HepG2 (cell line): ENCODE results near the gene CAMK2A. TPM values are rescaled to one million over a fixed set of nuclear protein-coding genes. Genes with fewer than 3 reads are reported as not detected.

Experiments used
- ATAC-seq: fragments of 200-7000 bp; cut with Tn5 transposase; 3 replicates; pipeline ENCODE4 v1.9.1; 2020; ENCODE audit warnings: mild to moderate bottlenecking, moderate library complexity
- BruUV-seq: library from RNA; stranded (reverse); fragments of 400-500 nt; replicated peaks from 2 replicates; lab custom pipeline; 2021; lab: Mats Ljungman, UMichigan
- CTCF ChIA-PET: fragments of 300-600 bp; formaldehyde crosslinking; extraction: SDS; loops from one replicate; lab custom pipeline; 2021; ENCODE audit warnings: low total read pairs, inconsistent platforms, low intra/inter-chr PET ratio; lab: Yijun Ruan, JAX
- POLR2A ChIA-PET: fragments of 350-600 bp; sonication (Branson Sonifier 250); formaldehyde crosslinking; loops from one replicate; lab custom pipeline; 2020; ENCODE audit warnings: antibody characterized with exemption, inconsistent platforms; lab: Yijun Ruan, JAX
- DNase-seq: peaks from one replicate; pipeline ENCODE4 v3.0.0-alpha.2; 2015; ENCODE audit warnings: low spot score
- FAIRE-seq: peaks from 3 replicates; lab custom pipeline; 2011; peaks lifted over from hg19 to GRCh38; lab: Jason Lieb, UNC
- H2AFZ ChIP-seq: one replicate; pipeline ENCODE4 v1.6.1; 2011; ENCODE audit warnings: low read length, inconsistent platforms
- H3K27ac ChIP-seq: fragments of 300-600 bp; 3 replicates; pipeline ENCODE4 v1.8.0; 2011; ENCODE audit warnings: mixed run types, mild to moderate bottlenecking, mixed read lengths, low read length, inconsistent platforms; ENCODE audit not compliant: insufficient read depth; ENCODE audit errors: extremely low read length
- H3K27me3 ChIP-seq, 2 experiments: fragments of 200-600 bp in 1 of 2; 2 replicates in 1 of 2; 3 replicates in 1 of 2; pipeline versions ENCODE4 v1.6.0 to v1.8.0; 2011; ENCODE audit warnings: low read length in 2 of 2, mild to moderate bottlenecking in 2 of 2, moderate library complexity in 2 of 2, inconsistent platforms in 1 of 2; ENCODE audit not compliant: insufficient read depth in 2 of 2, control insufficient read depth in 1 of 2
- H3K36me3 ChIP-seq, 2 experiments: fragments of 200-600 bp in 1 of 2; replicated peaks in 1 of 2; 2 replicates in 1 of 2; 3 replicates in 1 of 2; pipeline versions ENCODE4 v1.5.1 to v1.8.0; 2011; ENCODE audit warnings: low read length in 2 of 2, inconsistent platforms in 1 of 2; ENCODE audit not compliant: insufficient read depth in 2 of 2, control insufficient read depth in 1 of 2
- H3K4me1 ChIP-seq: 2 replicates; pipeline ENCODE4 v1.5.1; 2012; ENCODE audit warnings: low read length, inconsistent platforms; ENCODE audit not compliant: insufficient read depth
- H3K4me2 ChIP-seq: 2 replicates; pipeline ENCODE4 v1.6.0; 2011; ENCODE audit warnings: low read depth, low read length, inconsistent platforms
- H3K4me3 ChIP-seq, 3 experiments: fragments of 200-600 bp in 1 of 3; sonication (generic), shearing (Covaris generic) in 1 of 3; replicated peaks in 1 of 3; 2 replicates each; pipeline ENCODE4 v1.5.1; 2011 to 2016; ENCODE audit warnings: low read length in 3 of 3, inconsistent platforms in 2 of 3, low read depth in 2 of 3, mild to moderate bottlenecking in 2 of 3, control low read depth in 1 of 3, mixed read lengths in 1 of 3; ENCODE audit not compliant: insufficient read depth in 1 of 3
- H3K79me2 ChIP-seq: one replicate; pipeline ENCODE4 v1.6.1; 2011; ENCODE audit warnings: low read length, inconsistent platforms; ENCODE audit not compliant: insufficient read depth
- H3K9ac ChIP-seq: 2 replicates; pipeline ENCODE4 v1.6.0; 2011; ENCODE audit warnings: mild to moderate bottlenecking, low read depth, low read length, inconsistent platforms; ENCODE audit not compliant: insufficient read depth
- H3K9me3 ChIP-seq: 2 replicates; pipeline ENCODE4 v1.5.1; 2012; ENCODE audit warnings: mild to moderate bottlenecking, low read length
- H4K20me1 ChIP-seq: 2 replicates; pipeline ENCODE4 v1.6.0; 2011; ENCODE audit warnings: inconsistent platforms, mild to moderate bottlenecking, low read length, moderate library complexity; ENCODE audit not compliant: insufficient read depth
- MIXL1 ChIP-seq: IDR thresholded peaks from 2 replicates; pipeline ENCODE4 v1.6.1; 2016
- NFRKB ChIP-seq: fragments of 450-650 bp; IDR thresholded peaks from 2 replicates; pipeline ENCODE4 v1.6.1; 2017
- RAD51 ChIP-seq: fragments of 450-650 bp; IDR thresholded peaks from 2 replicates; pipeline ENCODE4 v1.6.1; 2016; ENCODE audit warnings: borderline replicate concordance
- SALL1 ChIP-seq: sonication (generic); formaldehyde crosslinking; IDR thresholded peaks from 2 replicates; pipeline ENCODE4 v1.8.0; 2022; ENCODE audit warnings: mild to moderate bottlenecking, missing genetic modification reagents
- SP4 ChIP-seq: sonication (generic); formaldehyde crosslinking; IDR thresholded peaks from 2 replicates; pipeline ENCODE4 v1.8.1; 2023; ENCODE audit warnings: mild to moderate bottlenecking, missing genetic modification reagents
- SRF ChIP-seq: IDR thresholded peaks from 2 replicates; pipeline ENCODE4 v1.6.1; 2011; ENCODE audit warnings: mild to moderate bottlenecking, low read depth, low read length, moderate library complexity
- ZNF230 ChIP-seq: sonication (generic); formaldehyde crosslinking; IDR thresholded peaks from 2 replicates; pipeline ENCODE4 v1.4.0; 2020; ENCODE audit warnings: mild to moderate bottlenecking, missing genetic modification reagents
- WGBS: methylation state at CpG from one replicate; pipeline ENCODE4 v1.1.6; 2017; ENCODE audit warnings: low lambda C conversion rate; 5-methylcytosine and 5-hydroxymethylcytosine counted together
- in situ Hi-C: cut with HindIII; loops from 2 replicates; pipeline ENCODE4 v1.10.0; 2017; ENCODE audit warnings: low pct_unique_long_range_greater_than_20kb; ENCODE audit not compliant: extremely low pct_ligation_motif_present
- intact Hi-C: fragments of 100-400 bp; cut with micrococcal nuclease; formaldehyde crosslinking; loops from one replicate; pipeline ENCODE4 v1.10.0; 2022; ENCODE audit not compliant: unreplicated experiment
- polyA plus RNA-seq, 8 experiments: library from polyadenylated mRNA; depleted of rRNA in 3 of 8; stranded (reverse) in 7 of 8; unstranded in 1 of 8; fragments of >200 nt; fragmentation: Illumina TruSeq in 4 of 8; extraction: Trizol in 4 of 8; gene quantifications; 2 replicates each; pipeline versions ENCODE4 v1.2.1 to v1.2.3, GENCODE V29; 2011 to 2016; ENCODE audit warnings: low read depth in 4 of 8, missing spikeins in 1 of 8, mixed read lengths in 1 of 8; ENCODE audit not compliant: insufficient read depth in 1 of 8
- total RNA-seq, 5 experiments: library from RNA; depleted of rRNA; stranded (reverse); fragments of >200 nt; fragmentation: Illumina TruSeq; extraction: Trizol; gene quantifications; 2 replicates each; pipeline ENCODE4 v1.2.3, GENCODE V29; 2016; ENCODE audit warnings: low read depth in 1 of 5
- TF ChIP-seq, protein P1 (sequence below): sonication (generic); formaldehyde crosslinking; IDR thresholded peaks from 2 replicates; pipeline ENCODE4 v1.4.0; 2020; ENCODE audit warnings: mild to moderate bottlenecking, missing genetic modification reagents
- TF ChIP-seq, protein P2 (sequence below): sonication (generic); formaldehyde crosslinking; IDR thresholded peaks from 2 replicates; pipeline ENCODE4 v1.4.0; 2020; ENCODE audit warnings: missing genetic modification reagents, borderline replicate concordance
- TF ChIP-seq, protein P3 (sequence below), 2 experiments: sonication (generic) in 1 of 2; formaldehyde crosslinking in 1 of 2; IDR thresholded peaks; 2 replicates each; pipeline versions ENCODE4 v1.5.1 to v1.6.1; 2011 to 2020; ENCODE audit warnings: borderline replicate concordance in 1 of 2, low read depth in 1 of 2, low read length in 1 of 2, mild to moderate bottlenecking in 1 of 2, missing genetic modification reagents in 1 of 2, moderate library complexity in 1 of 2
- TF ChIP-seq, protein P4 (sequence below): sonication (generic); IDR thresholded peaks from 2 replicates; pipeline ENCODE4 v1.6.1; 2016; ENCODE audit warnings: low read depth, borderline replicate concordance
- TF ChIP-seq, protein P5 (sequence below): sonication (generic); formaldehyde crosslinking; IDR thresholded peaks from 2 replicates; pipeline ENCODE4 v1.5.0; 2020; ENCODE audit warnings: mild to moderate bottlenecking, missing genetic modification reagents, moderate library complexity

CAMK2A gene
- total and polyA plus RNA-seq, 2 of the 13 experiments (the other 11 are each of a cell fraction or from before 2014, with no cell fraction given): 0.11 TPM; not detected in 1

DNA sequence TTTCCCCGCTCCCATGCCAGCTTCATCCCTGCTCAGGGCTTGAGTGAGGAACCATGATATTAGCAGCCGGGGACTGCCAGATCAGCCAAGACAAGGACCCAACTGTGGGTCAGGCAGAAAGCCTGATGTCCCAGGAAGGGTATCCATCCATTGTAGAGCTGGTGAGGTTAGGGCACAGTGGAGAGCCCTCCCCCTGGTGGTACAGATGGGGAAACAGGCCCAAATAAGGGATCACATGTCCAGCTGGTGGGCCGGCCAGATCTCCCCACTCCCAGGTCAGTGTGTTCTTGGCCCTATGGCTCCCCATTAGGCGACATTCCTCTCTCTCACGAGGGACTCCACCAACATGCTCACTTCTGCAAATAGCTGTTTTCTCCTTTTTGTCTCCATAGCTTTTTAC lies 114.0 kb downstream of the CAMK2A start:
- H2AFZ ChIP-seq: no peak overlapping the region
- DNase-seq: peak; percentile 62
- FAIRE-seq: peak; percentile 65
- no TSS peak for BruUV-seq
- intact Hi-C loops: loop anchor here (1.0 kb wide), 2 partner anchors 43 to 45 kb away; no protein-coding TSS in a partner anchor
- WGBS: 10% methylated on average over 5 of the region's 5 CpGs
- H3K4me1 ChIP-seq: peaks cover 6% of the 10 kb centered on the region
- ChIA-PET POLR2A (interaction anchor here (1.2 to 1.8 kb wide), 2 partner anchors 12 to 32 kb away, joined by 4 to 5 read pairs; no protein-coding TSS in a partner anchor), CTCF (interaction anchor here (1.2 to 2.4 kb wide), 4 partner anchors 14 to 45 kb away, joined by 5 to 30 read pairs (median 8); no protein-coding TSS in a partner anchor)
- no peak overlapping the region for H3K27ac ChIP-seq
- no peaks in the 10 kb centered on the region for H3K36me3 ChIP-seq
- no peaks in the 10 kb centered on the region for H4K20me1 ChIP-seq
- no peaks in the 10 kb centered on the region for H3K9me3 ChIP-seq
- H3K79me2 ChIP-seq: no peaks in the 10 kb centered on the region
- H3K9ac ChIP-seq: no peak overlapping the region
- in situ Hi-C loops: loop anchor here (5.0 kb wide), 1 partner anchor 48 kb away; no protein-coding TSS in a partner anchor
- no peak overlapping the region for H3K4me2 ChIP-seq
- no peak overlapping the region for H3K4me3 ChIP-seq
- peak; percentile 96 for ATAC-seq
- H3K27me3 ChIP-seq: peaks cover 0 to 28% of the 10 kb centered on the region in 2 experiments; a peak in 3 of 5 replicates
- no peak for TF ChIP-seq MIXL1 (CRISPR knock-in tag)
- TF ChIP-seq, protein P1, sequence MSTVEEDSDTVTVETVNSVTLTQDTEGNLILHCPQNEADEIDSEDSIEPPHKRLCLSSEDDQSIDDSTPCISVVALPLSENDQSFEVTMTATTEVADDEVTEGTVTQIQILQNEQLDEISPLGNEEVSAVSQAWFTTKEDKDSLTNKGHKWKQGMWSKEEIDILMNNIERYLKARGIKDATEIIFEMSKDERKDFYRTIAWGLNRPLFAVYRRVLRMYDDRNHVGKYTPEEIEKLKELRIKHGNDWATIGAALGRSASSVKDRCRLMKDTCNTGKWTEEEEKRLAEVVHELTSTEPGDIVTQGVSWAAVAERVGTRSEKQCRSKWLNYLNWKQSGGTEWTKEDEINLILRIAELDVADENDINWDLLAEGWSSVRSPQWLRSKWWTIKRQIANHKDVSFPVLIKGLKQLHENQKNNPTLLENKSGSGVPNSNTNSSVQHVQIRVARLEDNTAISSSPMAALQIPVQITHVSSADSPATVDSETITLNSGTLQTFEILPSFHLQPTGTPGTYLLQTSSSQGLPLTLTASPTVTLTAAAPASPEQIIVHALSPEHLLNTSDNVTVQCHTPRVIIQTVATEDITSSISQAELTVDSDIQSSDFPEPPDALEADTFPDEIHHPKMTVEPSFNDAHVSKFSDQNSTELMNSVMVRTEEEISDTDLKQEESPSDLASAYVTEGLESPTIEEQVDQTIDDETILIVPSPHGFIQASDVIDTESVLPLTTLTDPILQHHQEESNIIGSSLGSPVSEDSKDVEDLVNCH (CRISPR knock-in tag): no peak
- no peak for TF ChIP-seq RAD51
- 0 out of 2 replicates have a peak, but pooled peaks have one; percentile 27 for TF ChIP-seq SP4 (CRISPR knock-in tag)
- TF ChIP-seq, protein P2, sequence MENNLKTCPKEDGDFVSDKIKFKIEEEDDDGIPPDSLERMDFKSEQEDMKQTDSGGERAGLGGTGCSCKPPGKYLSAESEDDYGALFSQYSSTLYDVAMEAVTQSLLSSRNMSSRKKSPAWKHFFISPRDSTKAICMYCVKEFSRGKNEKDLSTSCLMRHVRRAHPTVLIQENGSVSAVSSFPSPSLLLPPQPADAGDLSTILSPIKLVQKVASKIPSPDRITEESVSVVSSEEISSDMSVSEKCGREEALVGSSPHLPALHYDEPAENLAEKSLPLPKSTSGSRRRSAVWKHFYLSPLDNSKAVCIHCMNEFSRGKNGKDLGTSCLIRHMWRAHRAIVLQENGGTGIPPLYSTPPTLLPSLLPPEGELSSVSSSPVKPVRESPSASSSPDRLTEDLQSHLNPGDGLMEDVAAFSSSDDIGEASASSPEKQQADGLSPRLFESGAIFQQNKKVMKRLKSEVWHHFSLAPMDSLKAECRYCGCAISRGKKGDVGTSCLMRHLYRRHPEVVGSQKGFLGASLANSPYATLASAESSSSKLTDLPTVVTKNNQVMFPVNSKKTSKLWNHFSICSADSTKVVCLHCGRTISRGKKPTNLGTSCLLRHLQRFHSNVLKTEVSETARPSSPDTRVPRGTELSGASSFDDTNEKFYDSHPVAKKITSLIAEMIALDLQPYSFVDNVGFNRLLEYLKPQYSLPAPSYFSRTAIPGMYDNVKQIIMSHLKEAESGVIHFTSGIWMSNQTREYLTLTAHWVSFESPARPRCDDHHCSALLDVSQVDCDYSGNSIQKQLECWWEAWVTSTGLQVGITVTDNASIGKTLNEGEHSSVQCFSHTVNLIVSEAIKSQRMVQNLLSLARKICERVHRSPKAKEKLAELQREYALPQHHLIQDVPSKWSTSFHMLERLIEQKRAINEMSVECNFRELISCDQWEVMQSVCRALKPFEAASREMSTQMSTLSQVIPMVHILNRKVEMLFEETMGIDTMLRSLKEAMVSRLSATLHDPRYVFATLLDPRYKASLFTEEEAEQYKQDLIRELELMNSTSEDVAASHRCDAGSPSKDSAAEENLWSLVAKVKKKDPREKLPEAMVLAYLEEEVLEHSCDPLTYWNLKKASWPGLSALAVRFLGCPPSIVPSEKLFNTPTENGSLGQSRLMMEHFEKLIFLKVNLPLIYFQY (CRISPR knock-in tag): peak; percentile 42; the same call in 1 of the 2 replicates
- no peak for TF ChIP-seq NFRKB
- TF ChIP-seq SRF: peak; percentile 93
- TF ChIP-seq, protein P3, sequence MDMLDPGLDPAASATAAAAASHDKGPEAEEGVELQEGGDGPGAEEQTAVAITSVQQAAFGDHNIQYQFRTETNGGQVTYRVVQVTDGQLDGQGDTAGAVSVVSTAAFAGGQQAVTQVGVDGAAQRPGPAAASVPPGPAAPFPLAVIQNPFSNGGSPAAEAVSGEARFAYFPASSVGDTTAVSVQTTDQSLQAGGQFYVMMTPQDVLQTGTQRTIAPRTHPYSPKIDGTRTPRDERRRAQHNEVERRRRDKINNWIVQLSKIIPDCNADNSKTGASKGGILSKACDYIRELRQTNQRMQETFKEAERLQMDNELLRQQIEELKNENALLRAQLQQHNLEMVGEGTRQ (IDR thresholded peaks at IDR 0.05; ENCODE audit: low read depth, low read length): peak; percentile 43; the same call in 1 of the 2 replicates
- TF ChIP-seq, protein P3 (CRISPR knock-in tag; IDR thresholded peaks at IDR 0.05; ENCODE audit: borderline replicate concordance): peak; percentile 73
- TF ChIP-seq, protein P4, sequence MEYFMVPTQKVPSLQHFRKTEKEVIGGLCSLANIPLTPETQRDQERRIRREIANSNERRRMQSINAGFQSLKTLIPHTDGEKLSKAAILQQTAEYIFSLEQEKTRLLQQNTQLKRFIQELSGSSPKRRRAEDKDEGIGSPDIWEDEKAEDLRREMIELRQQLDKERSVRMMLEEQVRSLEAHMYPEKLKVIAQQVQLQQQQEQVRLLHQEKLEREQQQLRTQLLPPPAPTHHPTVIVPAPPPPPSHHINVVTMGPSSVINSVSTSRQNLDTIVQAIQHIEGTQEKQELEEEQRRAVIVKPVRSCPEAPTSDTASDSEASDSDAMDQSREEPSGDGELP: peak; percentile 48; the same call in 1 of the 2 replicates
- no peak for TF ChIP-seq ZNF230
- TF ChIP-seq, protein P5, sequence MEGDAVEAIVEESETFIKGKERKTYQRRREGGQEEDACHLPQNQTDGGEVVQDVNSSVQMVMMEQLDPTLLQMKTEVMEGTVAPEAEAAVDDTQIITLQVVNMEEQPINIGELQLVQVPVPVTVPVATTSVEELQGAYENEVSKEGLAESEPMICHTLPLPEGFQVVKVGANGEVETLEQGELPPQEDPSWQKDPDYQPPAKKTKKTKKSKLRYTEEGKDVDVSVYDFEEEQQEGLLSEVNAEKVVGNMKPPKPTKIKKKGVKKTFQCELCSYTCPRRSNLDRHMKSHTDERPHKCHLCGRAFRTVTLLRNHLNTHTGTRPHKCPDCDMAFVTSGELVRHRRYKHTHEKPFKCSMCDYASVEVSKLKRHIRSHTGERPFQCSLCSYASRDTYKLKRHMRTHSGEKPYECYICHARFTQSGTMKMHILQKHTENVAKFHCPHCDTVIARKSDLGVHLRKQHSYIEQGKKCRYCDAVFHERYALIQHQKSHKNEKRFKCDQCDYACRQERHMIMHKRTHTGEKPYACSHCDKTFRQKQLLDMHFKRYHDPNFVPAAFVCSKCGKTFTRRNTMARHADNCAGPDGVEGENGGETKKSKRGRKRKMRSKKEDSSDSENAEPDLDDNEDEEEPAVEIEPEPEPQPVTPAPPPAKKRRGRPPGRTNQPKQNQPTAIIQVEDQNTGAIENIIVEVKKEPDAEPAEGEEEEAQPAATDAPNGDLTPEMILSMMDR: peak; percentile 84
- 0 out of 2 replicates have a peak, but pooled peaks have one; percentile 34 for TF ChIP-seq SALL1 (CRISPR knock-in tag)
